ENCODE results near the gene NRG3. TPM values are rescaled to one million over a fixed set of nuclear protein-coding genes. Genes with fewer than 3 reads are reported as not detected.

NRG3 gene
- total RNA-seq, 2 experiments from 2014 or later = not detected

- no peak overlapping the region for H3K27ac ChIP-seq (ENCODE audit: low read depth, low read length, poor library complexity, severe bottlenecking)
- intact Hi-C loops (cut with micrococcal nuclease; ENCODE audit: unreplicated experiment) = no loop called here
- TF ChIP-seq EZH2phosphoT487 (IDR thresholded peaks at IDR 0.05; ENCODE audit: borderline replicate concordance, low read depth, low read length) (no peak), CTCF (conservative IDR thresholded peaks at IDR 0.05; ENCODE audit: low read length) (no peak)
- H3K79me2 ChIP-seq (ENCODE audit: insufficient read depth, low read depth, low read length) = no peaks in the 10 kb centered on the region
- no peak overlapping the region for H2AFZ ChIP-seq (ENCODE audit: low read length)
- H4K20me1 ChIP-seq (ENCODE audit: insufficient read depth, low read length) = no peaks in the 10 kb centered on the region
- no peaks in the 10 kb centered on the region for H3K9me3 ChIP-seq (ENCODE audit: low read length)
- POLR2A ChIA-PET = interaction anchor here (0.5 kb wide), 1 partner anchor 13 kb away, joined by 5 read pairs; no protein-coding TSS in a partner anchor
- no TSS peak for BruUV-seq (replicated peaks)
- peak overlapping the region; percentile 3; the same call in 1 of the 2 replicates for H3K4me2 ChIP-seq (ENCODE audit: low read length)
- no peak for DNase-seq (ENCODE audit: low spot score)
- H3K36me3 ChIP-seq (ENCODE audit: insufficient read depth, low read length) = no peaks in the 10 kb centered on the region
- H3K9me2 ChIP-seq (ENCODE audit: insufficient read depth, low read length) = no peaks in the 10 kb centered on the region
- H3K4me3 ChIP-seq (ENCODE audit: low read depth, low read length, poor library complexity, severe bottlenecking) = no peak overlapping the region
- no peaks in the 10 kb centered on the region for H3K4me1 ChIP-seq (ENCODE audit: insufficient read depth, low read length, poor library complexity, severe bottlenecking)
- CTCF ChIA-PET (ENCODE audit: unreplicated experiment) = no interaction called here
Measured at GRCh38 chr10:82736305-82736704, 861.3 kb downstream of the NRG3 start.

- CTCF ChIA-PET (ENCODE audit: unreplicated experiment) = no interaction called here
Measured at GRCh38 chr10:82737549-82737948, 862.6 kb downstream of the NRG3 start.

More at GRCh38 chr10:82737549-82737948, 862.6 kb downstream of the NRG3 start:
- no peaks in the 10 kb centered on the region for H3K36me3 ChIP-seq (ENCODE audit: insufficient read depth, low read length)
- no peak overlapping the region for H3K4me2 ChIP-seq (ENCODE audit: low read length)
- H3K4me3 ChIP-seq (ENCODE audit: low read depth, low read length, poor library complexity, severe bottlenecking) = no peak overlapping the region
- H2AFZ ChIP-seq (ENCODE audit: low read length) = no peak overlapping the region
- no peak for DNase-seq (ENCODE audit: low spot score)
- H4K20me1 ChIP-seq (ENCODE audit: insufficient read depth, low read length) = no peaks in the 10 kb centered on the region
- no peak overlapping the region for H3K27ac ChIP-seq (ENCODE audit: low read depth, low read length, poor library complexity, severe bottlenecking)
- H3K9me2 ChIP-seq (ENCODE audit: insufficient read depth, low read length) = no peaks in the 10 kb centered on the region
- no peaks in the 10 kb centered on the region for H3K79me2 ChIP-seq (ENCODE audit: insufficient read depth, low read depth, low read length)
- BruUV-seq (replicated peaks) = no TSS peak
- intact Hi-C loops (cut with micrococcal nuclease; ENCODE audit: unreplicated experiment) = no loop called here
- POLR2A ChIA-PET = interaction anchor here (0.9 kb wide), 1 partner anchor 15 kb away, joined by 3 read pairs; no protein-coding TSS in a partner anchor
- no peaks in the 10 kb centered on the region for H3K9me3 ChIP-seq (ENCODE audit: low read length)
- no peaks in the 10 kb centered on the region for H3K4me1 ChIP-seq (ENCODE audit: insufficient read depth, low read length, poor library complexity, severe bottlenecking)
- TF ChIP-seq EZH2phosphoT487 (IDR thresholded peaks at IDR 0.05; ENCODE audit: borderline replicate concordance, low read depth, low read length) (no peak), CTCF (conservative IDR thresholded peaks at IDR 0.05; ENCODE audit: low read length) (no peak)
